HepG2 (cell line): Measurements from ENCODE around the gene SNX24. TPM values are rescaled to one million over a fixed set of nuclear protein-coding genes. Genes with fewer than 3 reads are reported as not detected.

Experiments used
- ARNT2 ChIP-seq: sonication (generic); formaldehyde crosslinking; IDR thresholded peaks from 2 replicates; pipeline ENCODE4 v1.8.0; 2022; ENCODE audit warnings: mild to moderate bottlenecking, low read depth, missing genetic modification reagents, moderate library complexity
- ETV5 ChIP-seq: IDR thresholded peaks from 2 replicates; pipeline ENCODE4 v1.6.1; 2018; ENCODE audit warnings: missing biosample characterization, missing genetic modification reagents, inconsistent platforms, borderline replicate concordance
- FOXK1 ChIP-seq: sonication (generic); formaldehyde crosslinking; IDR thresholded peaks from 2 replicates; pipeline ENCODE4 v1.4.0; 2020; ENCODE audit warnings: low read depth, missing genetic modification reagents, borderline replicate concordance
- ISX ChIP-seq: sonication (generic); formaldehyde crosslinking; conservative IDR thresholded peaks from 2 replicates; pipeline ENCODE4 v1.5.0; 2020; ENCODE audit warnings: missing genetic modification reagents
- KMT2B ChIP-seq: IDR thresholded peaks from 2 replicates; pipeline ENCODE4 v1.6.1; 2016; ENCODE audit warnings: missing genetic modification reagents, missing compliant biosample characterization
- SAFB2 ChIP-seq: sonication (generic); formaldehyde crosslinking; IDR thresholded peaks from 2 replicates; pipeline ENCODE4 v1.5.1; 2020; ENCODE audit warnings: missing genetic modification reagents, low read depth, mild to moderate bottlenecking, borderline replicate concordance
- SOX13 ChIP-seq, 3 experiments: fragments of 450-650 bp in 1 of 3; sonication (generic) in 1 of 3; formaldehyde crosslinking in 1 of 3; IDR thresholded peaks in 2 of 3; conservative IDR thresholded peaks in 1 of 3; 2 replicates each; pipeline versions ENCODE4 v1.5.0 to v1.6.1; 2016 to 2020; ENCODE audit warnings: antibody characterized with exemption in 1 of 3, mild to moderate bottlenecking in 1 of 3, missing compliant biosample characterization in 1 of 3, missing genetic modification reagents in 1 of 3, moderate library complexity in 1 of 3
- TCF7 ChIP-seq: sonication (generic); IDR thresholded peaks from 2 replicates; pipeline ENCODE4 v1.6.1; 2016; ENCODE audit warnings: antibody characterized with exemption, low read depth
- ZC3H13 ChIP-seq: sonication (generic); formaldehyde crosslinking; IDR thresholded peaks from 2 replicates; pipeline ENCODE4 v1.8.1; 2023; ENCODE audit warnings: mild to moderate bottlenecking, missing genetic modification reagents, moderate library complexity
- ZFYVE20 ChIP-seq: sonication (generic); formaldehyde crosslinking; IDR thresholded peaks from 2 replicates; pipeline ENCODE4 v1.8.0; 2023; ENCODE audit warnings: low read depth, mild to moderate bottlenecking, moderate library complexity, missing genetic modification reagents, borderline replicate concordance
- ZNF292 ChIP-seq: sonication (generic); formaldehyde crosslinking; IDR thresholded peaks from 2 replicates; pipeline ENCODE4 v1.8.1; 2022; ENCODE audit warnings: mild to moderate bottlenecking, low read depth, missing genetic modification reagents, borderline replicate concordance
- ZNF44 ChIP-seq: sonication (generic); formaldehyde crosslinking; IDR thresholded peaks from 2 replicates; pipeline ENCODE4 v1.5.1; 2020; ENCODE audit warnings: mild to moderate bottlenecking, missing genetic modification reagents
- ZNF790 ChIP-seq: sonication (generic); formaldehyde crosslinking; IDR thresholded peaks from 2 replicates; pipeline ENCODE4 v1.8.0; 2022; ENCODE audit warnings: missing genetic modification reagents, mild to moderate bottlenecking, borderline replicate concordance
- ZNF879 ChIP-seq: sonication (generic); formaldehyde crosslinking; IDR thresholded peaks from 2 replicates; pipeline ENCODE4 v1.8.1; 2023; ENCODE audit warnings: missing genetic modification reagents
- ZSCAN25 ChIP-seq: sonication (generic); formaldehyde crosslinking; IDR thresholded peaks from 2 replicates; pipeline ENCODE4 v1.8.0; 2022; ENCODE audit warnings: mild to moderate bottlenecking, missing genetic modification reagents
- polyA plus RNA-seq, 8 experiments: library from polyadenylated mRNA; depleted of rRNA in 3 of 8; stranded (reverse) in 7 of 8; unstranded in 1 of 8; fragments of >200 nt; fragmentation: Illumina TruSeq in 4 of 8; extraction: Trizol in 4 of 8; gene quantifications; 2 replicates each; pipeline versions ENCODE4 v1.2.1 to v1.2.3, GENCODE V29; 2011 to 2016; ENCODE audit warnings: low read depth in 4 of 8, missing spikeins in 1 of 8, mixed read lengths in 1 of 8; ENCODE audit not compliant: insufficient read depth in 1 of 8
- total RNA-seq, 5 experiments: library from RNA; depleted of rRNA; stranded (reverse); fragments of >200 nt; fragmentation: Illumina TruSeq; extraction: Trizol; gene quantifications; 2 replicates each; pipeline ENCODE4 v1.2.3, GENCODE V29; 2016; ENCODE audit warnings: low read depth in 1 of 5
- TF ChIP-seq, protein P1 (sequence below): sonication (generic); formaldehyde crosslinking; IDR thresholded peaks from 2 replicates; pipeline ENCODE4 v1.4.0; 2020; ENCODE audit warnings: missing genetic modification reagents, borderline replicate concordance
- TF ChIP-seq, protein P2 (sequence below): sonication (generic); formaldehyde crosslinking; IDR thresholded peaks from 2 replicates; pipeline ENCODE4 v1.9.0; 2021; ENCODE audit warnings: missing genetic modification reagents, borderline replicate concordance
- TF ChIP-seq, protein P3 (sequence below): sonication (generic); formaldehyde crosslinking; IDR thresholded peaks from 2 replicates; pipeline ENCODE4 v1.4.0; 2020; ENCODE audit warnings: mild to moderate bottlenecking, missing genetic modification reagents
- TF ChIP-seq, protein P4 (sequence below): fragments of 450-650 bp; IDR thresholded peaks from 2 replicates; pipeline ENCODE4 v1.6.1; 2016

SNX24 gene
- total and polyA plus RNA-seq, 2 of the 13 experiments (the other 11 are each of a cell fraction or from before 2014, with no cell fraction given) = 7.2 to 23.7 TPM

DNA sequence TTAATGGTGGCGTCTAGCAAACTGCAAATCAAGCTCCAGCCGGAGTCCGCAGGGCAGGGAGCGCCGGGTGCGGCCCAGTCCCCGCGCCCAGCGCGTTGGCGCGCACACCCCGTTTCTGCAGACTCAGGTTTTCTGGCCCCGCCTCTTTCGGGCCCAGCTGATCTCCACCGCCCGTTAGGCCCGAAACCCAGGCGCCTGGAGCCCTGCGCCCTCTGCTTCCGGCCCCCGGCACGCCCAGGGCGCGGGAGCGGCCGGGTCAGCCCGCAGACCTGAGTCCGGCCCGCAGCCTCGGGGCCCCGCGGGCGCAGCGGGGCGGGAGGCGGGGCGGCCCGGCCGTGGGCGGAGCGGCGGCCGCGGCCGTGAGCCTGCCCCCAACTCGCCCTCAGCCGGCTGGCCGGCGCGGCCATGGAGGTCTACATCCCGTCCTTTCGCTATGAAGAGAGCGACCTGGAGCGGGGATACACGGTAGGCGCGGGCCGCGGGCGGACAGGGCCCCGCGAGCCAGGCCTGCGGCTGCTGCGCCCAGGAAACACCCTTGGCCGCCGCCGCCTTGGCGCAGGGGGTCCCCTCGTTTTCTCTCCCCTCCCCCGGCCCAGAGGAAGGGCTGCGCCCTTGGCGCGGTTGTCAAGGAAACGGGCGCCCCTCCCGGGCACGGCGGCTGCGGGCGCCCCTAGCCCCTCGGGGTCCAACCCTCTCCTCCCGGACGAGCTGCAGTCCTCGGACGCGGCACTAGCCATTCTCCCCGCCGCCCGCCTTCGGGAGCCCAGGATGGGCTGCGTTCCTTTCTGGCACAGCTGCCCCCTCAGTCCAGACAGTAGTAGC lies at the start of gene SNX24 (continued):
- TF ChIP-seq, protein P1, sequence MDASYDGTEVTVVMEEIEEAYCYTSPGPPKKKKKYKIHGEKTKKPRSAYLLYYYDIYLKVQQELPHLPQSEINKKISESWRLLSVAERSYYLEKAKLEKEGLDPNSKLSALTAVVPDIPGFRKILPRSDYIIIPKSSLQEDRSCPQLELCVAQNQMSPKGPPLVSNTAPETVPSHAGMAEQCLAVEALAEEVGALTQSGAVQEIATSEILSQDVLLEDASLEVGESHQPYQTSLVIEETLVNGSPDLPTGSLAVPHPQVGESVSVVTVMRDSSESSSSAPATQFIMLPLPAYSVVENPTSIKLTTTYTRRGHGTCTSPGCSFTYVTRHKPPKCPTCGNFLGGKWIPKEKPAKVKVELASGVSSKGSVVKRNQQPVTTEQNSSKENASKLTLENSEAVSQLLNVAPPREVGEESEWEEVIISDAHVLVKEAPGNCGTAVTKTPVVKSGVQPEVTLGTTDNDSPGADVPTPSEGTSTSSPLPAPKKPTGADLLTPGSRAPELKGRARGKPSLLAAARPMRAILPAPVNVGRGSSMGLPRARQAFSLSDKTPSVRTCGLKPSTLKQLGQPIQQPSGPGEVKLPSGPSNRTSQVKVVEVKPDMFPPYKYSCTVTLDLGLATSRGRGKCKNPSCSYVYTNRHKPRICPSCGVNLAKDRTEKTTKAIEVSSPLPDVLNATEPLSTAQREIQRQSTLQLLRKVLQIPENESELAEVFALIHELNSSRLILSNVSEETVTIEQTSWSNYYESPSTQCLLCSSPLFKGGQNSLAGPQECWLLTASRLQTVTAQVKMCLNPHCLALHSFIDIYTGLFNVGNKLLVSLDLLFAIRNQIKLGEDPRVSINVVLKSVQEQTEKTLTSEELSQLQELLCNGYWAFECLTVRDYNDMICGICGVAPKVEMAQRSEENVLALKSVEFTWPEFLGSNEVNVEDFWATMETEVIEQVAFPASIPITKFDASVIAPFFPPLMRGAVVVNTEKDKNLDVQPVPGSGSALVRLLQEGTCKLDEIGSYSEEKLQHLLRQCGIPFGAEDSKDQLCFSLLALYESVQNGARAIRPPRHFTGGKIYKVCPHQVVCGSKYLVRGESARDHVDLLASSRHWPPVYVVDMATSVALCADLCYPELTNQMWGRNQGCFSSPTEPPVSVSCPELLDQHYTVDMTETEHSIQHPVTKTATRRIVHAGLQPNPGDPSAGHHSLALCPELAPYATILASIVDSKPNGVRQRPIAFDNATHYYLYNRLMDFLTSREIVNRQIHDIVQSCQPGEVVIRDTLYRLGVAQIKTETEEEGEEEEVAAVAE (CRISPR knock-in tag) = no peak
- TF ChIP-seq, protein P2, sequence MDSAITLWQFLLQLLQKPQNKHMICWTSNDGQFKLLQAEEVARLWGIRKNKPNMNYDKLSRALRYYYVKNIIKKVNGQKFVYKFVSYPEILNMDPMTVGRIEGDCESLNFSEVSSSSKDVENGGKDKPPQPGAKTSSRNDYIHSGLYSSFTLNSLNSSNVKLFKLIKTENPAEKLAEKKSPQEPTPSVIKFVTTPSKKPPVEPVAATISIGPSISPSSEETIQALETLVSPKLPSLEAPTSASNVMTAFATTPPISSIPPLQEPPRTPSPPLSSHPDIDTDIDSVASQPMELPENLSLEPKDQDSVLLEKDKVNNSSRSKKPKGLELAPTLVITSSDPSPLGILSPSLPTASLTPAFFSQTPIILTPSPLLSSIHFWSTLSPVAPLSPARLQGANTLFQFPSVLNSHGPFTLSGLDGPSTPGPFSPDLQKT = no peak
- TF ChIP-seq ETV5 (CRISPR knock-in tag) (peak; percentile 90), ZNF790 (CRISPR knock-in tag) (0 out of 2 replicates have a peak, but pooled peaks have one; percentile 3), ZSCAN25 (CRISPR knock-in tag) (no peak), SAFB2 (CRISPR knock-in tag) (peak; percentile 42; the same call in 1 of the 2 replicates), ZNF44 (CRISPR knock-in tag) (no peak), ISX (no peak; the same call in 1 of the 2 replicates), SOX13 (IDR thresholded peaks at IDR 0.05) (no peak), SOX13 (CRISPR knock-in tag; conservative IDR thresholded peaks at IDR 0.05 in 1 of 2, IDR thresholded peaks at IDR 0.05 in 1 of 2) (peak in 1 of 2 experiments; percentile 20; a peak in 1 of 4 replicates), KMT2B (CRISPR knock-in tag) (peak; percentile 41; the same call in 1 of the 2 replicates), FOXK1 (CRISPR knock-in tag) (0 out of 2 replicates have a peak, but pooled peaks have one; percentile 19), TCF7 (no peak), ZNF879 (CRISPR knock-in tag) (0 out of 2 replicates have a peak, but pooled peaks have one; percentile 43), ZFYVE20 (CRISPR knock-in tag) (no peak), ZC3H13 (no peak), ZNF292 (CRISPR knock-in tag) (no peak), ARNT2 (CRISPR knock-in tag) (peak; percentile 51; the same call in 1 of the 2 replicates)
- TF ChIP-seq, protein P3, sequence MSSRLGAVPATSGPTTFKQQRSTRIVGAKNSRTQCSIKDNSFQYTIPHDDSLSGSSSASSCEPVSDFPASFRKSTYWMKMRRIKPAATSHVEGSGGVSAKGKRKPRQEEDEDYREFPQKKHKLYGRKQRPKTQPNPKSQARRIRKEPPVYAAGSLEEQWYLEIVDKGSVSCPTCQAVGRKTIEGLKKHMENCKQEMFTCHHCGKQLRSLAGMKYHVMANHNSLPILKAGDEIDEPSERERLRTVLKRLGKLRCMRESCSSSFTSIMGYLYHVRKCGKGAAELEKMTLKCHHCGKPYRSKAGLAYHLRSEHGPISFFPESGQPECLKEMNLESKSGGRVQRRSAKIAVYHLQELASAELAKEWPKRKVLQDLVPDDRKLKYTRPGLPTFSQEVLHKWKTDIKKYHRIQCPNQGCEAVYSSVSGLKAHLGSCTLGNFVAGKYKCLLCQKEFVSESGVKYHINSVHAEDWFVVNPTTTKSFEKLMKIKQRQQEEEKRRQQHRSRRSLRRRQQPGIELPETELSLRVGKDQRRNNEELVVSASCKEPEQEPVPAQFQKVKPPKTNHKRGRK (CRISPR knock-in tag) = no peak
- TF ChIP-seq, protein P4, sequence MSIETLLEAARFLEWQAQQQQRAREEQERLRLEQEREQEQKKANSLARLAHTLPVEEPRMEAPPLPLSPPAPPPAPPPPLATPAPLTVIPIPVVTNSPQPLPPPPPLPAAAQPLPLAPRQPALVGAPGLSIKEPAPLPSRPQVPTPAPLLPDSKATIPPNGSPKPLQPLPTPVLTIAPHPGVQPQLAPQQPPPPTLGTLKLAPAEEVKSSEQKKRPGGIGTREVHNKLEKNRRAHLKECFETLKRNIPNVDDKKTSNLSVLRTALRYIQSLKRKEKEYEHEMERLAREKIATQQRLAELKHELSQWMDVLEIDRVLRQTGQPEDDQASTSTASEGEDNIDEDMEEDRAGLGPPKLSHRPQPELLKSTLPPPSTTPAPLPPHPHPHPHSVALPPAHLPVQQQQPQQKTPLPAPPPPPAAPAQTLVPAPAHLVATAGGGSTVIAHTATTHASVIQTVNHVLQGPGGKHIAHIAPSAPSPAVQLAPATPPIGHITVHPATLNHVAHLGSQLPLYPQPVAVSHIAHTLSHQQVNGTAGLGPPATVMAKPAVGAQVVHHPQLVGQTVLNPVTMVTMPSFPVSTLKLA = no peak
